HEK293 (cell line): ENCODE data around the gene NTSR1.

ENCODE experiments used
- GLIS2 ChIP-seq: fragments of 450-650 bp; formaldehyde crosslinking; IDR thresholded peaks from 2 replicates; pipeline ENCODE4 v1.5.1; 2016; ENCODE audit warnings: missing biosample characterization, missing genetic modification characterization
- HOXA7 ChIP-seq: sonication (generic); formaldehyde crosslinking; IDR thresholded peaks from 2 replicates; pipeline ENCODE4 v1.8.1; 2022; ENCODE audit warnings: missing genetic modification reagents, borderline replicate concordance
- HOXC10 ChIP-seq: sonication (generic); formaldehyde crosslinking; IDR thresholded peaks from 2 replicates; pipeline ENCODE4 v1.8.1; 2023; ENCODE audit warnings: mild to moderate bottlenecking, missing genetic modification reagents
- HOXD13 ChIP-seq: sonication (generic); formaldehyde crosslinking; IDR thresholded peaks from 2 replicates; pipeline ENCODE4 v1.8.0; 2022; ENCODE audit warnings: missing genetic modification reagents, borderline replicate concordance
- KLF10 ChIP-seq: fragments of 450-650 bp; IDR thresholded peaks from 2 replicates; pipeline ENCODE4 v1.5.1; 2018; ENCODE audit warnings: missing biosample characterization, mild to moderate bottlenecking, missing genetic modification characterization
- KLF9 ChIP-seq: fragments of 450-650 bp; formaldehyde crosslinking; IDR thresholded peaks from 2 replicates; pipeline ENCODE4 v1.5.1; 2016; ENCODE audit warnings: missing biosample characterization, missing genetic modification characterization, low read depth
- SCRT2 ChIP-seq: fragments of 450-650 bp; formaldehyde crosslinking; IDR thresholded peaks from 2 replicates; pipeline ENCODE4 v1.5.1; 2016; ENCODE audit warnings: missing biosample characterization, missing genetic modification characterization
- SP2 ChIP-seq: fragments of 450-650 bp; formaldehyde crosslinking; IDR thresholded peaks from 2 replicates; pipeline ENCODE4 v1.5.1; 2016; ENCODE audit warnings: missing biosample characterization, missing genetic modification characterization
- SP7 ChIP-seq: fragments of 450-650 bp; formaldehyde crosslinking; IDR thresholded peaks from 2 replicates; pipeline ENCODE4 v1.5.1; 2016; ENCODE audit warnings: missing biosample characterization, missing genetic modification characterization
- ZBTB21 ChIP-seq: fragments of 450-650 bp; formaldehyde crosslinking; IDR thresholded peaks from 2 replicates; pipeline ENCODE4 v1.5.1; 2017; ENCODE audit warnings: missing biosample characterization, missing genetic modification characterization
- ZNF146 ChIP-seq: fragments of 450-650 bp; formaldehyde crosslinking; IDR thresholded peaks from 2 replicates; pipeline ENCODE4 v1.5.1; 2016; ENCODE audit warnings: missing biosample characterization, missing genetic modification characterization
- ZNF155 ChIP-seq: fragments of 450-650 bp; formaldehyde crosslinking; IDR thresholded peaks from 2 replicates; pipeline ENCODE4 v1.5.1; 2016; ENCODE audit warnings: missing biosample characterization, missing genetic modification characterization
- ZNF175 ChIP-seq: fragments of 450-650 bp; formaldehyde crosslinking; IDR thresholded peaks from 2 replicates; pipeline ENCODE4 v1.5.1; 2016; ENCODE audit warnings: missing biosample characterization, missing genetic modification characterization
- ZNF19 ChIP-seq: fragments of 450-650 bp; formaldehyde crosslinking; IDR thresholded peaks from 2 replicates; pipeline ENCODE4; 2016; ENCODE audit warnings: missing biosample characterization, missing genetic modification characterization, low read depth
- ZNF211 ChIP-seq: fragments of 450-650 bp; formaldehyde crosslinking; IDR thresholded peaks from 2 replicates; pipeline ENCODE4 v1.5.1; 2016; ENCODE audit warnings: low read depth, missing biosample characterization, missing genetic modification characterization
- ZNF24 ChIP-seq: fragments of 450-650 bp; formaldehyde crosslinking; IDR thresholded peaks from 2 replicates; pipeline ENCODE4 v1.5.1; 2016; ENCODE audit warnings: missing biosample characterization, missing genetic modification characterization
- ZNF350 ChIP-seq: fragments of 450-650 bp; formaldehyde crosslinking; IDR thresholded peaks from 2 replicates; pipeline ENCODE4 v1.5.0; 2017; ENCODE audit warnings: missing biosample characterization, mild to moderate bottlenecking, missing genetic modification characterization
- ZNF354C ChIP-seq: fragments of 450-650 bp; formaldehyde crosslinking; IDR thresholded peaks from 2 replicates; pipeline ENCODE4 v1.5.1; 2016; ENCODE audit warnings: missing biosample characterization, missing genetic modification characterization, low read depth, borderline replicate concordance
- ZNF426 ChIP-seq: fragments of 450-650 bp; formaldehyde crosslinking; IDR thresholded peaks from 2 replicates; pipeline ENCODE4 v1.5.1; 2017; ENCODE audit warnings: missing biosample characterization, missing genetic modification characterization, mild to moderate bottlenecking, inconsistent platforms, moderate library complexity
- ZNF473 ChIP-seq: fragments of 450-650 bp; formaldehyde crosslinking; IDR thresholded peaks from 2 replicates; pipeline ENCODE4 v1.5.1; 2017; ENCODE audit warnings: missing biosample characterization, missing genetic modification characterization
- ZNF530 ChIP-seq: fragments of 450-650 bp; formaldehyde crosslinking; IDR thresholded peaks from 2 replicates; pipeline ENCODE4 v1.5.1; 2016; ENCODE audit warnings: low read depth, missing biosample characterization, missing genetic modification characterization
- ZNF571 ChIP-seq: fragments of 450-650 bp; formaldehyde crosslinking; IDR thresholded peaks from 2 replicates; pipeline ENCODE4 v1.5.0; 2017; ENCODE audit warnings: missing biosample characterization, missing genetic modification characterization
- ZNF610 ChIP-seq: fragments of 450-650 bp; formaldehyde crosslinking; IDR thresholded peaks from 2 replicates; pipeline ENCODE4 v1.5.1; 2016; ENCODE audit warnings: missing biosample characterization, missing genetic modification characterization, borderline replicate concordance
- ZNF626 ChIP-seq: fragments of 450-650 bp; sonication (Bioruptor Pico); formaldehyde crosslinking; IDR thresholded peaks from 2 replicates; pipeline ENCODE4 v1.5.1; 2018; ENCODE audit warnings: missing biosample characterization, missing genetic modification characterization, inconsistent platforms
- ZNF658 ChIP-seq: fragments of 450-650 bp; formaldehyde crosslinking; IDR thresholded peaks from 2 replicates; pipeline ENCODE4; 2016; ENCODE audit warnings: missing biosample characterization, missing genetic modification characterization
- ZNF791 ChIP-seq: fragments of 450-650 bp; formaldehyde crosslinking; IDR thresholded peaks from 2 replicates; pipeline ENCODE4 v1.5.1; 2016; ENCODE audit warnings: missing biosample characterization, missing genetic modification characterization
- ZNF830 ChIP-seq: fragments of 450-650 bp; IDR thresholded peaks from 2 replicates; pipeline ENCODE4 v1.5.0; 2018; ENCODE audit warnings: missing biosample characterization, missing genetic modification characterization, low read depth, mild to moderate bottlenecking, moderate library complexity
- ZNF843 ChIP-seq: fragments of 450-650 bp; formaldehyde crosslinking; IDR thresholded peaks from 2 replicates; pipeline ENCODE4 v1.5.1; 2016; ENCODE audit warnings: missing biosample characterization, missing genetic modification characterization
- TF ChIP-seq, protein P1 (sequence below): fragments of 450-650 bp; formaldehyde crosslinking; IDR thresholded peaks from 2 replicates; pipeline ENCODE4 v1.5.1; 2016; ENCODE audit warnings: missing biosample characterization, missing genetic modification characterization
- TF ChIP-seq, protein P2 (sequence below): fragments of 450-650 bp; formaldehyde crosslinking; optimal IDR thresholded peaks from 2 replicates; pipeline ENCODE3; 2016; ENCODE audit warnings: missing biosample characterization, mild to moderate bottlenecking, missing genetic modification characterization
- TF ChIP-seq, protein P3 (sequence below): fragments of 450-650 bp; formaldehyde crosslinking; IDR thresholded peaks from 2 replicates; pipeline ENCODE4 v1.5.1; 2017; ENCODE audit warnings: missing biosample characterization, mild to moderate bottlenecking, missing genetic modification characterization, moderate library complexity
- TF ChIP-seq, protein P4 (sequence below): fragments of 450-650 bp; formaldehyde crosslinking; IDR thresholded peaks from 2 replicates; pipeline ENCODE4 v1.5.1; 2016; ENCODE audit warnings: missing biosample characterization, missing genetic modification characterization
- TF ChIP-seq, protein P5 (sequence below): fragments of 450-650 bp; IDR thresholded peaks from 2 replicates; pipeline ENCODE4 v1.5.1; 2018; ENCODE audit warnings: missing biosample characterization, missing genetic modification characterization
- TF ChIP-seq, protein P6 (sequence below): fragments of 450-650 bp; formaldehyde crosslinking; IDR thresholded peaks from 2 replicates; pipeline ENCODE4 v1.5.1; 2016; ENCODE audit warnings: missing biosample characterization, missing genetic modification characterization

NTSR1 gene

DNA sequence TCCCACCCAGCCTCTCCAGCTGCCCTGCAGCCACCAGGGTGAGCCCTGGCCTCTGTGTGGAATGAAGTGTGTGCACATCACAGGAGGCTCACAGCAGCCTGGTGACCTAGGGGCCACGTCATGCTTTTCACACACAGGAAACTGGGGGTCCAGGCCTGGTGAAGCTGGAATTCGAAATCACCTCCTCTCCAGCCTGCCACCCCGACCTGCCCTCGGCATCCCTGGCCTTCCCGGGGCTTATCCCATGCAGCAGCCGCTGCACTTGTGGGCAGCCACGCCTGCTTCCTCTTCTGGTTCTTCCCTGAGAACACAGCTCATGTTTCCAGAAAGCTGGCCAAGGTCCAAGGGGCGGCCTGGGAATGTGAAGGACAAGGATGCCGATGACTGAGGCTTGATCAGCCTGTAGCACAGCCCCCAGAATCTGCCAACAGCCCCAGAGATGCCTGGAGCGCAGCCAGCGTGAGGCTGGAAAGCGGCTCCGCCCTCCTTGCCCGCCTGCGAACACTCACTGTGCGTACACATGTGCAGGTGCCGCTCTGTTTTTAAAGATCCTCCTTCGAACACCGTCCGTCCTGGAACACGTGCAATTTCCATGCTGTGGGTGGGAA, 4.2 kb upstream of the NTSR1 start (continued):
- TF ChIP-seq ZNF610 (tag by site-specific recombination) (no peak), KLF10 (tag by site-specific recombination) (no peak), SCRT2 (tag by site-specific recombination) (peak; percentile 63), HOXD13 (no peak), ZNF658 (tag by site-specific recombination) (no peak), ZNF626 (tag by site-specific recombination) (no peak), ZNF175 (tag by site-specific recombination) (no peak), HOXC10 (CRISPR knock-in tag) (no peak), ZNF530 (tag by site-specific recombination) (no peak), ZNF571 (no peak), GLIS2 (tag by site-specific recombination) (peak; percentile 48), ZNF791 (tag by site-specific recombination) (no peak), ZNF155 (tag by site-specific recombination) (no peak), ZNF19 (tag by site-specific recombination) (no peak), KLF9 (peak; percentile 75), SP2 (no peak), ZBTB21 (tag by site-specific recombination) (no peak), ZNF146 (tag by site-specific recombination) (no peak), HOXA7 (CRISPR knock-in tag) (no peak), ZNF843 (tag by site-specific recombination) (no peak), ZNF354C (tag by site-specific recombination) (no peak), ZNF350 (tag by site-specific recombination) (no peak), ZNF211 (no peak), ZNF426 (tag by site-specific recombination) (no peak), ZNF830 (tag by site-specific recombination) (no peak), ZNF24 (no peak), SP7 (tag by site-specific recombination) (peak; percentile 87), ZNF473 (tag by site-specific recombination) (no peak)
- TF ChIP-seq, protein P1, sequence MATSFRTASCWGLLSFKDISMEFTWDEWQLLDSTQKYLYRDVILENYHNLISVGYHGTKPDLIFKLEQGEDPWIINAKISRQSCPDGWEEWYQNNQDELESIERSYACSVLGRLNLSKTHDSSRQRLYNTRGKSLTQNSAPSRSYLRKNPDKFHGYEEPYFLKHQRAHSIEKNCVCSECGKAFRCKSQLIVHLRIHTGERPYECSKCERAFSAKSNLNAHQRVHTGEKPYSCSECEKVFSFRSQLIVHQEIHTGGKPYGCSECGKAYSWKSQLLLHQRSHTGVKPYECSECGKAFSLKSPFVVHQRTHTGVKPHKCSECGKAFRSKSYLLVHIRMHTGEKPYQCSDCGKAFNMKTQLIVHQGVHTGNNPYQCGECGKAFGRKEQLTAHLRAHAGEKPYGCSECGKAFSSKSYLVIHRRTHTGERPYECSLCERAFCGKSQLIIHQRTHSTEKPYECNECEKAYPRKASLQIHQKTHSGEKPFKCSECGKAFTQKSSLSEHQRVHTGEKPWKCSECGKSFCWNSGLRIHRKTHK (tag by site-specific recombination), result no peak
- TF ChIP-seq, protein P2, sequence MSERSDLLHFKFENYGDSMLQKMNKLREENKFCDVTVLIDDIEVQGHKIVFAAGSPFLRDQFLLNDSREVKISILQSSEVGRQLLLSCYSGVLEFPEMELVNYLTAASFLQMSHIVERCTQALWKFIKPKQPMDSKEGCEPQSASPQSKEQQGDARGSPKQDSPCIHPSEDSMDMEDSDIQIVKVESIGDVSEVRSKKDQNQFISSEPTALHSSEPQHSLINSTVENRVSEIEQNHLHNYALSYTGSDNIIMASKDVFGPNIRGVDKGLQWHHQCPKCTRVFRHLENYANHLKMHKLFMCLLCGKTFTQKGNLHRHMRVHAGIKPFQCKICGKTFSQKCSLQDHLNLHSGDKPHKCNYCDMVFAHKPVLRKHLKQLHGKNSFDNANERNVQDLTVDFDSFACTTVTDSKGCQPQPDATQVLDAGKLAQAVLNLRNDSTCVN, result peak; percentile 21
- TF ChIP-seq, protein P3, sequence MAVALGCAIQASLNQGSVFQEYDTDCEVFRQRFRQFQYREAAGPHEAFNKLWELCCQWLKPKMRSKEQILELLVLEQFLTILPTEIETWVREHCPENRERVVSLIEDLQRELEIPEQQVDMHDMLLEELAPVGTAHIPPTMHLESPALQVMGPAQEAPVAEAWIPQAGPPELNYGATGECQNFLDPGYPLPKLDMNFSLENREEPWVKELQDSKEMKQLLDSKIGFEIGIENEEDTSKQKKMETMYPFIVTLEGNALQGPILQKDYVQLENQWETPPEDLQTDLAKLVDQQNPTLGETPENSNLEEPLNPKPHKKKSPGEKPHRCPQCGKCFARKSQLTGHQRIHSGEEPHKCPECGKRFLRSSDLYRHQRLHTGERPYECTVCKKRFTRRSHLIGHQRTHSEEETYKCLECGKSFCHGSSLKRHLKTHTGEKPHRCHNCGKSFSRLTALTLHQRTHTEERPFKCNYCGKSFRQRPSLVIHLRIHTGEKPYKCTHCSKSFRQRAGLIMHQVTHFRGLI (tag by site-specific recombination), result no peak
- TF ChIP-seq, protein P4, sequence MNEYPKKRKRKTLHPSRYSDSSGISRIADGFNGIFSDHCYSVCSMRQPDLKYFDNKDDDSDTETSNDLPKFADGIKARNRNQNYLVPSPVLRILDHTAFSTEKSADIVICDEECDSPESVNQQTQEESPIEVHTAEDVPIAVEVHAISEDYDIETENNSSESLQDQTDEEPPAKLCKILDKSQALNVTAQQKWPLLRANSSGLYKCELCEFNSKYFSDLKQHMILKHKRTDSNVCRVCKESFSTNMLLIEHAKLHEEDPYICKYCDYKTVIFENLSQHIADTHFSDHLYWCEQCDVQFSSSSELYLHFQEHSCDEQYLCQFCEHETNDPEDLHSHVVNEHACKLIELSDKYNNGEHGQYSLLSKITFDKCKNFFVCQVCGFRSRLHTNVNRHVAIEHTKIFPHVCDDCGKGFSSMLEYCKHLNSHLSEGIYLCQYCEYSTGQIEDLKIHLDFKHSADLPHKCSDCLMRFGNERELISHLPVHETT, result no peak
- TF ChIP-seq, protein P5, sequence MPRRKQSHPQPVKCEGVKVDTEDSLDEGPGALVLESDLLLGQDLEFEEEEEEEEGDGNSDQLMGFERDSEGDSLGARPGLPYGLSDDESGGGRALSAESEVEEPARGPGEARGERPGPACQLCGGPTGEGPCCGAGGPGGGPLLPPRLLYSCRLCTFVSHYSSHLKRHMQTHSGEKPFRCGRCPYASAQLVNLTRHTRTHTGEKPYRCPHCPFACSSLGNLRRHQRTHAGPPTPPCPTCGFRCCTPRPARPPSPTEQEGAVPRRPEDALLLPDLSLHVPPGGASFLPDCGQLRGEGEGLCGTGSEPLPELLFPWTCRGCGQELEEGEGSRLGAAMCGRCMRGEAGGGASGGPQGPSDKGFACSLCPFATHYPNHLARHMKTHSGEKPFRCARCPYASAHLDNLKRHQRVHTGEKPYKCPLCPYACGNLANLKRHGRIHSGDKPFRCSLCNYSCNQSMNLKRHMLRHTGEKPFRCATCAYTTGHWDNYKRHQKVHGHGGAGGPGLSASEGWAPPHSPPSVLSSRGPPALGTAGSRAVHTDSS (tag by site-specific recombination), result no peak
- TF ChIP-seq, protein P6, sequence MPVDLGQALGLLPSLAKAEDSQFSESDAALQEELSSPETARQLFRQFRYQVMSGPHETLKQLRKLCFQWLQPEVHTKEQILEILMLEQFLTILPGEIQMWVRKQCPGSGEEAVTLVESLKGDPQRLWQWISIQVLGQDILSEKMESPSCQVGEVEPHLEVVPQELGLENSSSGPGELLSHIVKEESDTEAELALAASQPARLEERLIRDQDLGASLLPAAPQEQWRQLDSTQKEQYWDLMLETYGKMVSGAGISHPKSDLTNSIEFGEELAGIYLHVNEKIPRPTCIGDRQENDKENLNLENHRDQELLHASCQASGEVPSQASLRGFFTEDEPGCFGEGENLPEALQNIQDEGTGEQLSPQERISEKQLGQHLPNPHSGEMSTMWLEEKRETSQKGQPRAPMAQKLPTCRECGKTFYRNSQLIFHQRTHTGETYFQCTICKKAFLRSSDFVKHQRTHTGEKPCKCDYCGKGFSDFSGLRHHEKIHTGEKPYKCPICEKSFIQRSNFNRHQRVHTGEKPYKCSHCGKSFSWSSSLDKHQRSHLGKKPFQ (tag by site-specific recombination), result no peak
